ENCODE results near the gene TMEM200B.
A peak's percentile ranks its signal among the peaks of the same experiment; 100 is the strongest.
"Not testable (repeated sequence)": the region's sequence is repeated elsewhere in the genome, so short reads cannot be mapped to it uniquely, and the experiment has no call there.

The TMEM200B gene

DNA sequence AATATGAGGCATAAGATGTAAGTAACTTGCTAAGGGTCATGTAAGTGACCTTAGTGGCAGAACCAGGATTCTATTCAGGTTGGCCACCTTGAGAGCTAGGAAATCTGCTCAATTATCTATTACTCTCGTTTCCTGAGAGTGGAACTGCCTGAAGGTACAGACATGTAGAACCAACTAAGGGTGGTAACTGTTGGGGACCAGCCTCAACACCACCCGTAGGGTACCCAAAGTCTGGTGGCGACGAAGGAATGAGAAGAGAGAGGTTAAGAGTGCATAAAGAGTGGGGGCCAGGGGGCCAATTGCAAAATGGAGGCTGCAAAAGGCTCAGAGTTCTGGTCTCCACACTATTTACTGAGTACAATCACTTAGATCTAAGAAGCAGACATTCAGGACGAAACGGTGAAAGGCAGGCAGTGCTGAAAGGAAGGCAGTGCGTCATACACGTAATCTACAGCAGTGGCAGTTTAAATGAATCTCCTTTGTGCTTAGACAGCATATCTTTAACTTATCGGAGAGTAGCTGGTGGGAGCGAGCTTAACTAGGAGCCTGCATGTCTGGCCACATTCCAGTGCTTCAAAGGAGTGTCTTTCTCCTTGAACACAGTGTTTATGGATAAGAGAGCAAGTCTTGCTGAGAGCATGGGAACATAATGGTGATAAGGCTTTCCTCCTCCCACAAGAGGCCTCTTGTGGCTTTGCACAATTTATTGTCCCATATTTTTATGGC lies 33.0 kb upstream of the TMEM200B start:
- peak overlapping the region; percentile 6 for H3K27ac ChIP-seq (ENCODE audit: low read length, poor library complexity, severe bottlenecking)
- no peaks in the 10 kb centered on the region for H3K27me3 ChIP-seq (ENCODE audit: control insufficient read depth in 1 of 2, insufficient read depth in 1 of 2, low read length in 2 of 2)
- no peaks in the 10 kb centered on the region for H3K9me3 ChIP-seq (ENCODE audit: control insufficient read depth, low read length)
- H4K8ac ChIP-seq (ENCODE audit: low read length) = peak overlapping the region; percentile 72
- H3K36me3 ChIP-seq (ENCODE audit: control insufficient read depth in 1 of 2, insufficient read depth in 2 of 2, low read depth in 1 of 2, low read length in 2 of 2) = peaks cover 59 to 95% of the 10 kb centered on the region in 2 experiments
- no peak overlapping the region for H3K23ac ChIP-seq (ENCODE audit: low read length in 2 of 2)
- no peak overlapping the region for H3K9ac ChIP-seq (ENCODE audit: low read length)
- H4K91ac ChIP-seq (ENCODE audit: low read length) = no peak overlapping the region
- H3K4me2 ChIP-seq (ENCODE audit: low read length, poor library complexity, severe bottlenecking) = no peak overlapping the region
- H2AFZ ChIP-seq (ENCODE audit: low read depth, low read length) = no peak overlapping the region
- H3K14ac ChIP-seq (ENCODE audit: low read length in 2 of 2) = no peak overlapping the region
- H2BK15ac ChIP-seq (ENCODE audit: low read depth, poor library complexity, severe bottlenecking) = no peak overlapping the region
- 34% methylated on average over 10 of the region's 10 CpGs for WGBS
- H2BK120ac ChIP-seq (ENCODE audit: low read depth, low read length) = no peak overlapping the region
- peak; percentile 89 for DNase-seq
- no peak overlapping the region for H2AK5ac ChIP-seq (ENCODE audit: low read length, severe bottlenecking)
- peaks cover 26% of the 10 kb centered on the region for H3K79me1 ChIP-seq (replicated peaks; ENCODE audit: low read length, poor library complexity, severe bottlenecking)
- H2BK5ac ChIP-seq (ENCODE audit: low read depth, low read length, poor library complexity, severe bottlenecking) = no peak overlapping the region
- H3K18ac ChIP-seq (ENCODE audit: low read depth in 1 of 2, low read length in 2 of 2) = peak overlapping the region; percentile 46 to 70
- peaks cover 5% of the 10 kb centered on the region for H3K4me1 ChIP-seq (ENCODE audit: control insufficient read depth, insufficient read depth, low read depth, low read length)
- no peak overlapping the region for H3K4me3 ChIP-seq (ENCODE audit: insufficient read depth in 1 of 2, low read depth in 1 of 2, low read length in 2 of 2)
- no peak overlapping the region for H2BK12ac ChIP-seq (ENCODE audit: low read length in 2 of 2)
- no peak overlapping the region for H3K4ac ChIP-seq (ENCODE audit: low read depth in 1 of 2, low read length in 2 of 2)

DNA sequence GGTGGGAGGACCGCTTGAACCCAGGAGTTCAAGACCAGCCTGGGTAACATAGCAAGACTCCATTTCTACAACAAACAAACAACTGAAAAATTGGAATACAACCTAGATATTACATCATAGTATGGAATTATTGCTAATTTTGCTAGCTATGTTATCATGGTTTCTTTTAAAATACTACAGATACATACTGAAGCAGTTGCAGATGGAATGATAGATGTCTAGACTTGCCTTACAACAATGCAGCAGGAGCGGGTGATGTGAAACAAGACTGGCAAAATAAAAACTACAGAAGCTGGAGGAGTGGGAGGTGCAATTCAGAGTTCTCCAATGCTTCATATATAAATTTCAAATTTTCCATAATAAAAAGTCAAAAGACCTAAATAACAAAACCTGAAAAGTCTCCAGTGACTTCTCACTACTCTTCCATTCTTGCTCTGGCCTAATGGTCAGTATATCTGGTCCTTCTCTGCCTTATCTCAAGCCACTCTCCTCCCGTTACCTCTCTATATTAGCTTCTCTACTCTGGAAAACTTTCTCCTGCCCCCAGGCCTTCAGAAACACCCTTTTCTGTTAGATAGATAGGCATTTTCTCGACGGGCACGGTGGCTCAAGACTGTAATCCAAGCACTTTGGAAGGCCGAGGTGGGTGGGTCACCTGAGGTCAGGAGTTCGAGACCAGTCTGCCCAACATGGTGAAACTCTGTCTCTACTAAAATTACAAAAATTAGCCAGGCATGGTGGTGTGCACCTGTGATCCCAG lies 28.5 kb upstream of the TMEM200B start:
- no peak overlapping the region for H3K9ac ChIP-seq (ENCODE audit: low read length)
- no peak overlapping the region for H3K27ac ChIP-seq (ENCODE audit: low read length, poor library complexity, severe bottlenecking)
- peaks cover 38% of the 10 kb centered on the region for H3K79me1 ChIP-seq (replicated peaks; ENCODE audit: low read length, poor library complexity, severe bottlenecking)
- no peak overlapping the region for H2BK15ac ChIP-seq (ENCODE audit: low read depth, poor library complexity, severe bottlenecking)
- no peak overlapping the region for H2AK5ac ChIP-seq (ENCODE audit: low read length, severe bottlenecking)
- H4K8ac ChIP-seq (ENCODE audit: low read length) = no peak overlapping the region
- H2AFZ ChIP-seq (ENCODE audit: low read depth, low read length) = no peak overlapping the region
- no peaks in the 10 kb centered on the region for H3K9me3 ChIP-seq (ENCODE audit: control insufficient read depth, low read length)
- 99% methylated on average over 8 of the region's 8 CpGs for WGBS
- no peaks in the 10 kb centered on the region for H3K27me3 ChIP-seq (ENCODE audit: control insufficient read depth in 1 of 2, insufficient read depth in 1 of 2, low read length in 2 of 2)
- H3K18ac ChIP-seq (ENCODE audit: low read depth in 1 of 2, low read length in 2 of 2) = no peak overlapping the region
- no peak overlapping the region for H2BK5ac ChIP-seq (ENCODE audit: low read depth, low read length, poor library complexity, severe bottlenecking)
- H3K4me2 ChIP-seq (ENCODE audit: low read length, poor library complexity, severe bottlenecking) = no peak overlapping the region
- peaks cover 5% of the 10 kb centered on the region for H3K4me1 ChIP-seq (ENCODE audit: control insufficient read depth, insufficient read depth, low read depth, low read length)
- no peak overlapping the region for H2BK12ac ChIP-seq (ENCODE audit: low read length in 2 of 2)
- H3K4me3 ChIP-seq (ENCODE audit: insufficient read depth in 1 of 2, low read depth in 1 of 2, low read length in 2 of 2) = no peak overlapping the region
- H3K36me3 ChIP-seq (ENCODE audit: control insufficient read depth in 1 of 2, insufficient read depth in 2 of 2, low read depth in 1 of 2, low read length in 2 of 2) = peaks cover 75 to 98% of the 10 kb centered on the region in 2 experiments
- H3K14ac ChIP-seq (ENCODE audit: low read length in 2 of 2) = no peak overlapping the region
- H3K23ac ChIP-seq (ENCODE audit: low read length in 2 of 2) = no peak overlapping the region
- no peak overlapping the region for H3K4ac ChIP-seq (ENCODE audit: low read depth in 1 of 2, low read length in 2 of 2)
- DNase-seq = no peak
- no peak overlapping the region for H4K91ac ChIP-seq (ENCODE audit: low read length)
- no peak overlapping the region for H2BK120ac ChIP-seq (ENCODE audit: low read depth, low read length)

DNA sequence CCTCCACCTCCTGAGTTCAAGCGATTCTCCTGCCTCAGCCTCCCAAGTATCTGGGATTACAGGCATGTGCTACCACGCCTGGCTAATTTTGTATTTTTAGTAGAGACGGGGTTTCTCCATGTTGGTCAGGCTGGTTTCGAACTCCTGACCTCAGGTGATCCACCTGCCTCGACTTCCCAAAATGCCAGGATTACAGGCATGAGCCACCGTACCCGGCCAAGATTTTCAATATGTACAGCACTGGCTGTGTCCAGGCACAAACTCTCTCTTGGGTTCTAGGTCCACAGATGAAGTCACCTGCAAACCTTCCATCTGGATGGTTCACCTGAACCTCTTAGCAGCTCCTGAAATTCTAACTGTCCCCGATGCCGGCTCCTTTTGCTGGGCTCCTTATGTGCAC lies 26.6 kb upstream of the TMEM200B start:
- H3K27ac ChIP-seq (ENCODE audit: low read length, poor library complexity, severe bottlenecking); H3K14ac ChIP-seq (ENCODE audit: low read length in 2 of 2); H4K91ac ChIP-seq (ENCODE audit: low read length); H3K4me3 ChIP-seq (ENCODE audit: insufficient read depth in 1 of 2, low read depth in 1 of 2, low read length in 2 of 2); H3K27me3 ChIP-seq (ENCODE audit: control insufficient read depth in 1 of 2, insufficient read depth in 1 of 2, low read length in 2 of 2); H2BK120ac ChIP-seq (ENCODE audit: low read depth, low read length); H2BK12ac ChIP-seq (ENCODE audit: low read length in 2 of 2); H3K9ac ChIP-seq (ENCODE audit: low read length); DNase-seq; H3K4ac ChIP-seq (ENCODE audit: low read depth in 1 of 2, low read length in 2 of 2); H3K18ac ChIP-seq (ENCODE audit: low read depth in 1 of 2, low read length in 2 of 2); H4K8ac ChIP-seq (ENCODE audit: low read length); H2AFZ ChIP-seq (ENCODE audit: low read depth, low read length); H2BK5ac ChIP-seq (ENCODE audit: low read depth, low read length, poor library complexity, severe bottlenecking); H3K4me2 ChIP-seq (ENCODE audit: low read length, poor library complexity, severe bottlenecking); H3K23ac ChIP-seq (ENCODE audit: low read length in 2 of 2); H3K4me1 ChIP-seq (ENCODE audit: control insufficient read depth, insufficient read depth, low read depth, low read length); H2AK5ac ChIP-seq (ENCODE audit: low read length, severe bottlenecking); H2BK15ac ChIP-seq (ENCODE audit: low read depth, poor library complexity, severe bottlenecking); H3K9me3 ChIP-seq (ENCODE audit: control insufficient read depth, low read length): not testable (repeated sequence)
- H3K36me3 ChIP-seq (ENCODE audit: control insufficient read depth in 1 of 2, insufficient read depth in 2 of 2, low read depth in 1 of 2, low read length in 2 of 2) = peaks cover 68 to 90% of the 10 kb centered on the region in 2 experiments
- 96% methylated on average over 8 of the region's 9 CpGs for WGBS
- peaks cover 37% of the 10 kb centered on the region for H3K79me1 ChIP-seq (replicated peaks; ENCODE audit: low read length, poor library complexity, severe bottlenecking)

DNA sequence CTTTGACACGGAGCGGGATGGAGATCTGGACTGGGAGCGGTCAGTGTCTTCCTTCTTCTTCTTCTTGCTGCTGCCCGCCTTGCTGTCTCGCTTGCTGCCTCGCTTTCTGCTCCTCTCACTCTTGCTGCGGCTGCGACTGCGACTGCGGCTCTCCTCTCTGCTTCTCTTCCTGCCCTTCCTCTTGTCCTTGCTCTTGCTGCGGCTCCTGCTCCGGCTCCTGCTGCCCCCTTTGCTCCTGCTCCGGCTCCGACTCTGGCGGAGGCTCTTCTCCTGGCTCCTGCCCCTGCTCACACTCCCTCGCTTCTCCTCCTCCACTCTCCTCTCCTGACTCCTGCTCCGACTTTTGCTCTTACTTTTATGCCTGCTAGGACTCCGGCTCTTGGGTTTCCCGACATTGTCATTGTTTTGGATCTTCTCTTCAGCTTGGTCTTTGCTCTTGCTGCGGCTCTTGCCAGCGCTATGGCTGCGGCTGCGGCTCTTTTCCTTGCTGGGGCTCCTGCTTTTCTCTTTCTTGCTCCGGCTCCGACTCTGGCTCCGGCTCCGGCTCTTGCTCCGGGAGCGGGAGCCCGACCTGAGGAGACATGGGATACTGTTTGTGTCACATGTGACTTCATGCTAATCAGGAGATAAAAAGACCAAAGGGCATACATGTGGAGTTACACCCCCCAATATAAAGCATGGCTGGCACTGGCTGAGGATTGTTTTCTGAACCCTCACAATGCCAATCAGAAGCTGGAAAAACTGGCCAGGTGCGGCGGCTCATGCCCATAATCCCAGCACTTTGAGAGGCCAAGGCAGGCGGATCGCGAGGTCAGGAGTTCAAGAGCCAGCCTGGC lies 25.2 kb upstream of the TMEM200B start:
- H4K91ac ChIP-seq (ENCODE audit: low read length) = no peak overlapping the region
- H3K4ac ChIP-seq (ENCODE audit: low read depth in 1 of 2, low read length in 2 of 2) = no peak overlapping the region
- no peak overlapping the region for H2BK120ac ChIP-seq (ENCODE audit: low read depth, low read length)
- no peak overlapping the region for H2AFZ ChIP-seq (ENCODE audit: low read depth, low read length)
- no peak overlapping the region for H3K14ac ChIP-seq (ENCODE audit: low read length in 2 of 2)
- no peak overlapping the region for H3K4me2 ChIP-seq (ENCODE audit: low read length, poor library complexity, severe bottlenecking)
- no peak overlapping the region for H3K27ac ChIP-seq (ENCODE audit: low read length, poor library complexity, severe bottlenecking)
- peaks cover 66 to 78% of the 10 kb centered on the region in 2 experiments for H3K36me3 ChIP-seq (ENCODE audit: control insufficient read depth in 1 of 2, insufficient read depth in 2 of 2, low read depth in 1 of 2, low read length in 2 of 2)
- H2BK15ac ChIP-seq (ENCODE audit: low read depth, poor library complexity, severe bottlenecking) = no peak overlapping the region
- peaks cover 33% of the 10 kb centered on the region for H3K79me1 ChIP-seq (replicated peaks; ENCODE audit: low read length, poor library complexity, severe bottlenecking)
- no peaks in the 10 kb centered on the region for H3K4me1 ChIP-seq (ENCODE audit: control insufficient read depth, insufficient read depth, low read depth, low read length)
- DNase-seq = no peak
- H2BK5ac ChIP-seq (ENCODE audit: low read depth, low read length, poor library complexity, severe bottlenecking) = no peak overlapping the region
- 95% methylated on average over 35 of the region's 35 CpGs for WGBS
- no peaks in the 10 kb centered on the region for H3K27me3 ChIP-seq (ENCODE audit: control insufficient read depth in 1 of 2, insufficient read depth in 1 of 2, low read length in 2 of 2)
- no peak overlapping the region for H4K8ac ChIP-seq (ENCODE audit: low read length)
- no peak overlapping the region for H2BK12ac ChIP-seq (ENCODE audit: low read length in 2 of 2)
- no peaks in the 10 kb centered on the region for H3K9me3 ChIP-seq (ENCODE audit: control insufficient read depth, low read length)
- no peak overlapping the region for H3K9ac ChIP-seq (ENCODE audit: low read length)
- H2AK5ac ChIP-seq (ENCODE audit: low read length, severe bottlenecking) = no peak overlapping the region
- H3K4me3 ChIP-seq (ENCODE audit: insufficient read depth in 1 of 2, low read depth in 1 of 2, low read length in 2 of 2) = no peak overlapping the region
- H3K18ac ChIP-seq (ENCODE audit: low read depth in 1 of 2, low read length in 2 of 2) = no peak overlapping the region
- H3K23ac ChIP-seq (ENCODE audit: low read length in 2 of 2) = no peak overlapping the region
